HFFc6 (cell line): Measurements from ENCODE around the gene DYNLL1. TPM values are rescaled to one million over a fixed set of nuclear protein-coding genes. Genes with fewer than 3 reads are reported as not detected.

ENCODE experiments used
- DNase-seq: peaks from one replicate; pipeline ENCODE4 v3.0.0-alpha.2; 2018
- H3K27ac Mint-ChIP-seq: 2 replicates; pipeline ENCODE4 v1.8.0; 2020; ENCODE audit warnings: mild to moderate bottlenecking, mixed read lengths
- H3K27me3 Mint-ChIP-seq: 2 replicates; pipeline ENCODE4 v1.8.0; 2021; ENCODE audit warnings: mild to moderate bottlenecking, moderate library complexity, mixed read lengths; ENCODE audit not compliant: insufficient read depth
- H3K36me3 Mint-ChIP-seq: 2 replicates; pipeline ENCODE4 v1.8.0; 2021; ENCODE audit warnings: low read depth, mixed read lengths
- H3K4me1 Mint-ChIP-seq: 2 replicates; pipeline ENCODE4 v1.8.0; 2020; ENCODE audit warnings: low read depth, mixed read lengths
- H3K4me3 Mint-ChIP-seq: 2 replicates; pipeline ENCODE4 v1.8.0; 2020; ENCODE audit warnings: mild to moderate bottlenecking, moderate library complexity, mixed read lengths
- H3K9me3 Mint-ChIP-seq: 2 replicates; pipeline ENCODE4 v1.8.0; 2020; ENCODE audit warnings: mild to moderate bottlenecking, mixed read lengths
- CTCF ChIP-seq: fragments of 200-600 bp; sonication (generic); IDR thresholded peaks from 2 replicates; pipeline ENCODE4 v1.5.0; 2021; ENCODE audit warnings: antibody characterized with exemption, mild to moderate bottlenecking
- total RNA-seq, 6 experiments: library from RNA; stranded (reverse); fragmentation: NEBNext Ultra II Directional; extraction: Animal tissue kit (Norgen Biotek cat#: 25700); gene quantifications; 2 replicates in 1 of 6; 3 replicates in 5 of 6; pipeline ENCODE4 v1.2.3, GENCODE V29; 2021

The DYNLL1 gene
- total RNA-seq, 6 experiments from 2014 or later = 530 to 650 (median 609) TPM

GRCh38 chr12:120469450-120470149 is 26.3 kb upstream of the DYNLL1 start, which contains the start of gene SRSF9:
TSS of gene SRSF9 (minus strand) at chr12:120469748. CDS start at chr12:120469609, 139 bp downstream.
- H3K4me1 Mint-ChIP-seq = peaks cover 49% of the 10 kb centered on the region
- peak; percentile 93 for DNase-seq
- H3K27ac Mint-ChIP-seq = peak within 1 kb of the TSS; percentile 82
- H3K9me3 Mint-ChIP-seq = no peaks in the 10 kb centered on the region
- TF ChIP-seq CTCF = peak; percentile 89
- H3K4me3 Mint-ChIP-seq = peak within 1 kb of the TSS; percentile 95
- H3K27me3 Mint-ChIP-seq = peaks cover 2% of the 10 kb centered on the region; the same call in 1 of the 2 replicates
- peaks cover 31% of the 10 kb centered on the region for H3K36me3 Mint-ChIP-seq

GRCh38 chr12:120470150-120470784 is 25.6 kb upstream of the DYNLL1 start:
- Mint-ChIP-seq H3K9me3 (no peaks in the 10 kb centered on the region), H3K4me3 (peak overlapping the region; percentile 95), H3K27me3 (peaks cover 2% of the 10 kb centered on the region; the same call in 1 of the 2 replicates), H3K27ac (peak overlapping the region; percentile 82; the same call in 1 of the 2 replicates), H3K4me1 (peaks cover 54% of the 10 kb centered on the region), H3K36me3 (peaks cover 26% of the 10 kb centered on the region)
- DNase-seq = no peak
- no peak for TF ChIP-seq CTCF

GRCh38 chr12:120472521-120472920 is 23.4 kb upstream of the DYNLL1 start:
- Mint-ChIP-seq H3K27me3 (no peaks in the 10 kb centered on the region; the same call in none of the 2 replicates), H3K9me3 (no peaks in the 10 kb centered on the region), H3K4me1 (peaks cover 32% of the 10 kb centered on the region), H3K4me3 (no peak overlapping the region), H3K36me3 (peaks cover 10% of the 10 kb centered on the region), H3K27ac (no peak overlapping the region)
- TF ChIP-seq CTCF = no peak
- no peak for DNase-seq

GRCh38 chr12:120473807-120474615 is 21.9 kb upstream of the DYNLL1 start:
- H3K27me3 Mint-ChIP-seq = no peaks in the 10 kb centered on the region; the same call in none of the 2 replicates
- no peak for TF ChIP-seq CTCF
- peak overlapping the region; percentile 69 for H3K27ac Mint-ChIP-seq
- H3K4me1 Mint-ChIP-seq = peaks cover 25% of the 10 kb centered on the region
- H3K36me3 Mint-ChIP-seq = peaks cover 7% of the 10 kb centered on the region
- H3K9me3 Mint-ChIP-seq = no peaks in the 10 kb centered on the region
- peak overlapping the region; percentile 40 for H3K4me3 Mint-ChIP-seq
- no peak for DNase-seq

- H3K4me1 Mint-ChIP-seq = peaks cover 25% of the 10 kb centered on the region
- peak; percentile 75 for DNase-seq
- peak overlapping the region; percentile 69 for H3K27ac Mint-ChIP-seq
- H3K4me3 Mint-ChIP-seq = peak overlapping the region; percentile 40
- H3K36me3 Mint-ChIP-seq = peaks cover 7% of the 10 kb centered on the region
- no peaks in the 10 kb centered on the region; the same call in none of the 2 replicates for H3K27me3 Mint-ChIP-seq
- H3K9me3 Mint-ChIP-seq = no peaks in the 10 kb centered on the region
- no peak for TF ChIP-seq CTCF
Observed at GRCh38 chr12:120474616-120474960, 21.3 kb upstream of the DYNLL1 start.
